GM19452 (cell line): ENCODE measurements around the gene PPP2R2D.
"Not testable (repeated sequence)": the region's sequence is repeated elsewhere in the genome, so short reads cannot be mapped to it uniquely, and the experiment has no call there.

ENCODE experiments used
- ATAC-seq: cut with Tn5 transposase; IDR thresholded peaks from one replicate; pipeline ENCODE4 v1.9.1; 2021; ENCODE audit not compliant: unreplicated experiment

PPP2R2D gene

DNA sequence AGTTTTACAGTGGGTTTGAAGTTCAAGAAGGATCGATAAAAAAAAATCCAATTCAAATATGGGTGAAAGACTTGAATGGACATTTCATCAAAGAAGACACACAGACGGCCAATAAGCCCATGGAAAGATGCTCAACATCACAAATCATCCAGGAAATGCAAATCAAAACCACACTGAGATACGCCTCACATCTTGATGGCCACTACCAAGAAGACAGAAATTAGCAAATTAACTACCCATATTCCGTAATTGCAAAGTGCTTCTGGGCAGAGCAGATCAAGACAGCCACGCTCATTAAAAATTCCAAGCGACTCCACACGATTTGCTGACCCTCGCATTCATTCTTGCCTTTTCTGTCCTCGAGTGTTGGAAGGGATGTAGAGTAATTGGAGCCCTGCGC lies 34.1 kb upstream of the PPP2R2D start:
- no peak for ATAC-seq

DNA sequence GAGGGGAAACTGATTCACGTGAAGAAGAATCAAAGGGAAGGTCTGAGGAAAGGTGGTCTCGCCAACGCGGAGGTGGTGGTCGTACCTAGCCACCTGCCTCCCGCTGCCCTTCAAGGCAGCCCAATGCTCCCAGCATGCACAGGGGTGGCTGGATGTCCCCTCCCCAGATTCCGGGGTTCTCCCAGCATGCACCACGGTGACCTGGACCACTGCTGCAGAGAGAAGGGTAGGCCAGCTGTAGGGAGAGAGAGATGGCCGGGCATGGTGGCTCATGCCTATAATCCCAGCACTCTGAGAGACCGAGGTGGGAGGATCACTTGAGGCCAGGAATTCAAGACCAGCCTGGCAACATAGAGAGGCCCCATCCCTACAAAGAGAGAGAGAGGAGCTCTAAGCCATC lies 32.4 kb upstream of the PPP2R2D start:
- no peak for ATAC-seq

DNA sequence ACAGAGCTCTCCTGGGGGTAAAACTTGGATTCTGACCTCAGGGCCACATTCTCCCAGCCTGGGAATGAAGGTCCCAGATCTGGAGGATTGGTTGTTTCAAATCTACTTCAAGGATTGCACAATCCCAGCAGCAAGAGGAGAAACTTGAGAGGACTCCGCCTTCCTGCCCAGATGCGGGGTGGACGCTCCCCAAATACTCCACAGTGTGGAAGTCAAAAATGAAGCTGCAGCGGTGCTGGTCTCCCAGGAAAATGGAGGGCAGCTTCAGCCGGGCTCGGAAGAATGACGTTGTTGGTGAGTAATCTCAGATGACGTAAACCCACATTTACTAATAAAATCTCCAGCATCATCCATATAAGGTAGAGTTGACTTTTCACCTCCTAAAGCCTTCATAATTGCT lies 31.5 kb upstream of the PPP2R2D start:
- no peak for ATAC-seq

DNA sequence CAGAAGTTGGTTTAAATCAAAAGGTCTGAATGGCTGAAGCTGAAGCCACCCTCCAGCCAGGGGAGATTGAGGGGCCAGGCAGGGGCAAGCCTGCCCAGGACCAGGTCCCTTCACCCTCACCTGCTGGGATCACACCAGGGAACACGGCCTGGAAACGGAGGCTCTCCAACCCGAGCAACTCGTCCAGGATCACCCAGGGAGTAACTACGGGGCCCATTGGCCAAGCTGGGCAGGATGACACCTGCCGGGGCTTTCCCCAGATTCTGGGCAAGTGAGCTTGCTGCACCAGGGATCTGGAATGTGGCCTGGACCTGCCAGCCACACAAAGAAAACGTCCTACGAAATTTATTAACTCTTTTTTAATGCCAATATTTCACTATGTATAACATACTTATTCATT lies 30.4 kb upstream of the PPP2R2D start:
- no peak for ATAC-seq

DNA sequence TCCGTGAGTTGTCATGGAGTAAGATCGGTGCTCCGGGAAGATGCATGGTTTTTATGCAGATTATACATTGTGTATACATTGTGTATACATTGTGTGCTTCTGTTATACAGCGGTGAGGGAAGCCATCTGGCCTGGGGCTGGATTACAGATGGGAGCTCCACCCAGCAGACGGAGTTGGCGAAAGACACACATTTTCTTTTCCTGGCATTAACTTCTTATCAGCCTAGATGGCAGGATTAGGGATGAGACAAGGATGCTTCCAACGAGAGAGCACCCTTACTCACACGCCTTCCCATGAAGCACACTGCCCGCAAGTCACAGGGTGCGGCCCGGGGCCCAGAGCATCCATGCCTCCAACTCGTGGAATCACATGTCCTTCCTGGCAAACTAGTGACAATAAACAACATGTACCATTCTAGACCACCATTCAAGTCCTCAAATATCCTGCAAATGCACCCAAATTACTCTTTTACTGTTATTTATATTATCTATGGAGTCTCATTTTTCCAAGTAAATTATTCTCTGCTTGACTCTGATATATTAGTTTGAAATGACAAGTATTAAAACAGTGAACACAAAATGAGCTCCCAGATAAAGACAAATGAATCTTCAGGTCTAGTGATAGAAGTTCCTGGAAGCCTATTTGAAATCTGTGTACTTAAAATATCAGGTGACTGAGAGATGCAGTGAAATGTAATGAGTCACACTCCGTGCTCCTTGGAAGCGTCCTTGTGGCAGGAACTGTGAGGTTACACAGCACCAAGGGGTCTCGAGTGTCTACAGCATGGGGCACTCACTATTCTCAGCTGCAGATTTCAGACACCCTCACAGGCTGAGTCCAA lies 29.8 kb upstream of the PPP2R2D start:
- no peak for ATAC-seq

DNA sequence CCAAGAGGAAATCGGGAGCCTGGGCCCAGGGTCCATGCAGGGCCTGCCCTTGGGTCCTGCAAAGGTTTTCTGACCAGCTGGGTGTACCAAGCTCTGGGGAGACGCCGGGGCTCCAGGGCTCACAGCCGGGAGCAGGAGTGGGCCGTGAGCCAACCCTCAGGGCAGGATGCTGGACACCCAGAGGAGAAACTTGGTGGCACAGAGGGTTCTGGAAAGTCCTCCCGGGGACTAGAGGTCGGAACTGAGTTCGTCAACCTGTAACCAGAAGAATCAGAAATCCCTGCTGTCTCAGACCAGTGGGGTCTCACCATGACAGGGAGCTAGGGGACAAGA lies 29.2 kb upstream of the PPP2R2D start:
- no peak for ATAC-seq

DNA sequence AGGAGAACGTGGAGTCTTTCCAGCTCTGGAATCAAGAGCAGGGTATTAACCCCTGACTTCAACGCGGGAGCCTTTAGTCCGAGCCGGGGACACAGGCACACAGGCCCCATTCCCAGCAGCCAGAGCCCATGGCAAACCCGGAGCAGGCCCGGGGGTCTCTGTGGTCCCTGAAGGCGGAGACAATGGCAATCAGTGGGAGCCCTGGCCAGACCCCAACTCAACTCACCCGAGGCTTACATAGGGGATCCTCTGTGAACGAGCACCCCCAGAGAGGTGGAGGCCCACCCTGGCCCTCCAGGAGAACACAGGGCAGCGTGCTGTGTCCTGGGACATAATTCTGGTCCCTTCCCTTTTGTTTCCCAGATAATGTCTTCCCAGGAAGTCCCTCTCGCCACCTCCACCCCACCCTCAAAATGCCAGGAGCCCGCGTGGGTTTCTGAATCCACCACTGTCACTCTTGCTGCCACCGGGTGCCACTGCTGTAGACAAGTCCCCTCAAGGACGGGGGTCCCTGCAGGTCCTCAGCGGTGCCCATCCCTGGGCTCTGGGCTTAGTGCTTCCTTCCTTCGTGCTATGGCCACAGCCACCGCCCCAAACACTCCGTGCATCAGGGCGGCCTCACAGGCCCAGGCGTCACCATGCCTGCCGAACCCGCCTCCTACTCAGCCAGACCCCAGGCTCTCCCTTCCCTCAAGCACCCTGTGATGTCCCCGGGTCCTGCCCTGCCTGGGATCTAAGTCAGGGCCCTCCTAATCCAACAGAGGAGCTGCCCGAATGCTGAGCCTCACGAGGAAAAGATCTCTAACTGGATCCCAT lies 28.6 kb upstream of the PPP2R2D start:
- ATAC-seq: no peak

DNA sequence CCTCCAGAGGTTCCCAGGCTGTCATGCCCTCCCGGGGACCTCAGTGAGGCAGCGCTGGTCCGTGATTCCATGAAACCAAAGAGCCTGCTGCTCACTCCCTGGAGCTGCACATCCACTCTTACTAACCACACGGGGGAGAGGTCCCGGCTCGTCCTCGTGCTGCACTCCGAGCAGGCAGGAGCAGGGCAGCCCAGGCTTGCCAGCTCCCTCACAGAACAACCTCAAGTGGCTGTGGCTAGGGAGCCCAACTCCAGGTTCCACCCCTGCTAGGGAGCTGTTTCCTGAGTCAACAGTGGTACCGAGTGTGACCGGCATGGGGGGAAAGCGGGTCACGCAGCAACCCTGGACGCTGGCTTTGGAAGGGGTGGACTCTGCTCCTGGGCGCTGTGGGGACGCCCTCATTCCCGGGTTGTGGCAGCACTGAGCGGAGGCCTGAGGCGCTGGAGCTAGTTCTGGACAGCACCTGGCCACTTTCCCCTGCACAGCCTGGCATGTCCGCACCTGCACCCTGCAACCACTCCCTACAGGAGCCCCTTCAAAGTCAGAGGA lies 27.9 kb upstream of the PPP2R2D start:
- ATAC-seq: no peak

DNA sequence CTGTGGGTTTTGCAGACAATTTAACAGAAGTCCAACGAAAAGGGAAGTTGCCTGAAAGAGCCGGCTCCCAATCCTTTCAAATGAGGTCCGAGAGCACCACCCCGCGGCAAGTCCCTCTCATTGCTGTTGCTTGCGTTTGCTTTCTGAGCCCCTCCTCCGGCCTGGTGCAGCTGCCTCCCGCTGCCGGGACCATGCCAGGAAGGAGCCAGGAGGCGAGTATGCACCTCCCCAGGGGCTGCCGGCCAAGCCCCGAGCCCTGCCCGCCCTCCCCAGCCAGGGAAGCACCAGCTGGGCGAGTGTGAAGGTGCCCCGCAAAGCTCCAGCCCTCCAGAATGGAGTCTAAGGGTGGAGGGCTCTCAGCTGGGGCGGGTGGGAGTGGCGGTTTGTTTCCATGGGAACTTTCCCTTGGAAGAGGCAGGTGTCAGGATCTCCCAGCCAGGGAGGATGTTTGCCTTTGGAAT lies 25.8 kb upstream of the PPP2R2D start:
- ATAC-seq: peak; percentile 79

DNA sequence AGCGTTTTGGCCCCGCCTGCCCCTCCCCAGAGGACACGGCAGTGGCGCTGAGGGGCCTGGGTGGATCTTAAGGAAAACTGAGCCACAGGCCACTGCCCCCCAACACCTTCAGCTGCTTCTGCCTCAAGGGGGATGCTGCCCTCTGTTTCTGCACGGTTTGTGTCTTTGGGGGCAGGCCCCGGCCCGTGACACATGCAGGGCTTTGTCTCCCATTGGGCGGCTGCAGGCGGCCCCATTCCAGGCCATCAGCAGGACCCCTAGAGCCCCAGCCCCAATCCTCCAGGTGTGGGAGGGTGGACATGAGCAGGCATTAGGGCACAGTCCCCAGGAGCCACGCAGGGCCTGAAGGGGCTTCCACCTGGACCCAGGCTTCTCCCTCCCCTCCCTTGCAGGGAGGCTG lies 25.3 kb upstream of the PPP2R2D start:
- no peak for ATAC-seq

DNA sequence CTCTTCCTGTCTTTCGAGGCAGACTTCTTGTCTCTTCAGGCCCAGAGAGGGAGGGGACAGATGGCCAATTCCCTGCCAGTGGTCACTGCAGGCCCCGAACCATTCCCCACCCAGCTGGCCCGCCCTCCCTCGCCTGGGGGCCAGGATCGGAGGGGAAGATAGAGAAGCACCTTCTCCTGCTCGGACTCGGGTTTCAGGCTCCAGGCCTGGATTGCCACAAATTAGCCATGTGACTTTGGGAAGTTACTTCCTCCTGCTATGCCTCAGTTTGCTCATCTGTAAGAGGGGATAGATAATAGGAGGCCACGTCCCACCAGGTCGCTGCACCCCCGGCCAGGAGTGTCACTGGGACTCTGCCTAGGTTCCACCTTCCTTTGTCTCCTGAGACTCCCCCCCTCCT lies 24.8 kb upstream of the PPP2R2D start:
- ATAC-seq: no peak

DNA sequence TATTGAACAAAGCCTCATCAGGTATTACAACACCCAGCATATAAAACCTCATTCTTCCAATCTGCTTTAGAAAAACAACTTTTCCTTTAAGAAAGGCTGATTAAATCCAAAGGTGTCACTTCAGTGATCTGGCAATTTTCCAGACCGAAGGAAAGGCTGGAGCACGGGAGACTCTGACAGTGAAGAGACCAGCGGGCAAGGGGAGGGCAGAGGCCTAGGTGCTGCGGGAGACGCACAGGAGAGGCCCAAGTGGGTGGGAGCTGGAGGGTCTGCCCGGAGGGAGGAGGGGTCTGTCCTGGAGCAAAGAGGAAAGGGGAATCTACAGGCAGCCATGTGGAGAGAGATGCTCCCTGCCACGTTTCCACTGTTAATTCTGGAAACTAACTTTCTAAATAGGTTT lies 24.3 kb upstream of the PPP2R2D start:
- ATAC-seq: no peak

DNA sequence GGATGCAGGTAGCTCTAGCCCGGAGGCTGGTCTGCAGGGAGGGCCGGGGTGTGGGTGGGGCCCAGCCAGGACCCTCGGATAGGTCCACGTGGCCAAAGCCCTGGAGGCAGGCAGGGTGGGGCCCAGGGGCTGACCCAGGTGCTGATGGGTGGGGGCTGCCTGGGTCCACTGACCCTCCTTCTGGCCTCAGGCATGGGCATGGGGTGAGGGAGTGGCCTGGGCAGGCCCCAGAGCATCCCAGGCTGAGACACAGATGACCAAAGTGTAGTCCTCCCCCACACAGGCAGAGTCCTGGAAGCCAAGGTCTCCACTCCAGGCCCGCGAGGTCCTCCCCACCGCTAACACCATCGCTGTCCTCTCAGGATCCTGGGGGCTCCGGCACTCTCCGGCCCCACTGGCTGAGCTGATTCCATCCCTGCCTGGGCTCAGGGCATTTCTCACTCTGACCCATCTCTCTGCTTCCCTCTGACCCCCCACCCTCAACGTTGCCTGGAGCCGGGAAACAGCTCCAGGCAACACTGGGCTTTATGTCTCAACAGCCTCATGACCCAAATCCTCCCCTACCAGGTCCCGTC lies 20.7 kb upstream of the PPP2R2D start:
- no peak for ATAC-seq

DNA sequence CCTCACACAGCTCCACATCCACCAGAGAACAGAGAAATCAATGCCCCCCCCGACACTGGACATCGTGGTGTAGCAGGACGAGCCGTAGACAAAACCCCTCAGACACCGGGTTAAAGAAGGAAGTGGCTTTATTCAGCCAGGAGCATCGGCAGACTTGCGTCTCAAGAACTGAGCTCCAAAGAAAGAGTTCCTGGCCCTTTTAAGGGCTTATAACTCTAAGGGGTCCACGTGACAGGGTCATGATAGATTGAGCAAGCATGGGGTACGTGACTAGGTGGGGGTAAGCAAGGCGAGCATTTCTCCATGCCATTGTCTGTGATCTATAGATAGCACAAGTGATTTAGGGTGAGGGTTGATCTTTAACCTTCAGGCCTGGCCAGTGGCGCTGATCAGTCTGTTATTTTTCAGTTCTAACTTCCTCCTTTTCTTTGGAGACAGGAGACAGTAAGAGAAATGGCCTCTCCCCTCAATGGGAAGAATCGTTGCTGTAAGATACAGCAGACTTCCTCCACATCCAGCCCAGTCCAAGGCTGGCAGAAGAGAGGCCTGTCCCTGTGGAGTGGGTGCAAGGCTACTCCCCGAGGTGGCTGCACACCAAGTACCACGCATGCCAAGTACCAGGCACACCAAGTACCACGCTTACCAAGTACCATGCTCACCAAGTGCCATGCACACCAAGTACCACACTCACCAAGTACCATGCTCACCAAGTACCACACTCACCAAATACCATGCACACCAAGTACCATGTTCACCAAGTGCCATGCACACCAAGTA lies 19.5 kb upstream of the PPP2R2D start:
- ATAC-seq: no peak

DNA sequence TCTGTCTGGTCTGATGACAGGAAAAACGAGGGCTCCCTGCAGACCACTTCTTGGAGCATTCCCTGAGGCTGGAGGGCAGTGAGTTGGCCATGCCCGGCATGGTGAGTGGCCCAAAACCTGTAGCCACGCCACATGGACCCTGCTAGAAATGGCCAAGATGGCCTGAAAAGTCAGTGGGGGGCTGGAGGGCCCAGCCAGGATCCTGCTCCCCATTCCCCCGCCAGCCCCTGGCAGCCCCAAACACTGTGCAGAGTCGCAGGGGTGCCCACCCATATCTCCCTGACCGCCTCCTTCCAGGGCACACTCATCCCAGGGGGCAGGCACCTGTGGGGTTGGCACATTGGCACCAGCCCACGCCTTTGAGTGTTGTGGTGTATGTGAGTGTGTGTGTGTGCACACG lies 18.7 kb upstream of the PPP2R2D start:
- ATAC-seq: no peak

DNA sequence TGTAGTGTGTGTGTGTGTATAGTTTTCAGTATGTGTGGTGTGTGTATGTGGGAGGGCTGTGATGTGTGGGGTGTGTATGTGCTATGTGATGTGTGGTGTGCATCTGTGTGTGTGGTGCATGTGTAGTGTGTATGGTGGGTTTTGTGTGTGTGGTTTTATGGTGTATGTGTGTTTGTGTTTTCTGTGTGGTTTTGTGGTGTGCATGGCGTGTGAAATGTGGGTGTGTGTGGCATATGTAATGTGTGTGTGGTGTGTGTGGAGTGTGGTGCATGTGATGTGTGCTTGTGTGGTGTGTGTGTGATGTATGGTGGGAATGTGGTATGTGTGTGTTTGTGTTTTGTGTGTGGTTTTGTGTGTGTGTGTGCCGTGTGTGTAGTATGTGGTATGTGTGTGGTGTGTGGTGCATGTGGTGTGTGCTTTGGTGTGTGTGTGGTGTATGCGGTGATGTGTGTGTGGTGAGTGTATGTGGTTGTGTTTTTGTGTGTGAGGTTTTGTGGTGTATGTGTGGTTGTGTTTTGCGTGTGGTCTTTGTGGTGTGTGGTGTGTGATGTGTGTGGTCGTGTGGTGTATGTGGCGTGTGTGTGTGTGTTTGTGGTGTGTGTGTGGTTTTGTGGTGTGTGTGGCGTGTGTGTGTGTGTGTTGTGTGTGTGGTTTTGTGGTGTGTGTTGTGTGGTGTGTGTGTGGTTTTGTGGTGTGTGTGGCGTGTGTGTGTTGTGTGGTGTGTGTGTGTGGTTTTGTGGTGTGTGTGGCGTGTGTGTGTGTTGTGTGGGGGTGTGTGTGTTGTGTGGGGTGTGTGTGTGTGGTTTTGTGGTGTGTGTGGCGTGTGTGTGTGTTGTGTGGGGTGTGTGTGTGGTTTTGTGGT lies 18.0 kb upstream of the PPP2R2D start:
- ATAC-seq: no peak

DNA sequence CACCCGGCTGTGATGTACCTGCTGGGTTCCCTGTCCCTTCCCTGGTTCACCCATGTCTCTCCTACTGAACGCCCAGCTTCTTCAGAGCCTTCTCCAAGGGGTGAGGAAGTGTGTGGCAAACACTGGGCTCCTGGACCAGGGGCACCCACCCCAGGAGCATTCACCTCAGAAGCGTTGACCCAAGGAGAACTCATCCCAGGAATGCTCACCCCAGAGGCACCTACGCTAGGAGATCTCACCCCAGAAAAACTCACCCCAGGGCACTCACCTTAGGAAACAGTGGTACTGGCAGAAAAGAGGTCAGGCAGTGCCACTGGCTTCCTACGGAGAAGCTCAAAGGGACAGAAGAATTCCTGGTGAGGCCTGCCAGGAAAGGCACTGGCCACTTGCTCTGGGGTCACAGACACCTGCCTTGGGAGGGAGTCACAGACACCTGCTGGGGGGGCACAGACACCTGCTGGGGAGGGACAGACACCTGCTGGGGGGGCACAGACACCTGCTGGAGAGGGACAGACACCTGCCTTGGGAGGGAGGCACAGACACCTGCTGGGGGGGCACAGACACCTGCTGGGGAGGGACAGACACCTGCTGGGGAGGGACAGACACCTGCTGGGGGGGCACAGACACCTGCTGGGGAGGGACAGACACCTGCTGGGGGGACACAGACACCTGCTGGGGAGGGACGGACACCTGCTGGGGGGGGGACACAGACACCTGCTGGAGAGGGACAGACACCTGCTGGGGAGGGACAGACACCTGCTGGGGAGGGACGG lies 17.0 kb upstream of the PPP2R2D start:
- not testable (repeated sequence) for ATAC-seq

DNA sequence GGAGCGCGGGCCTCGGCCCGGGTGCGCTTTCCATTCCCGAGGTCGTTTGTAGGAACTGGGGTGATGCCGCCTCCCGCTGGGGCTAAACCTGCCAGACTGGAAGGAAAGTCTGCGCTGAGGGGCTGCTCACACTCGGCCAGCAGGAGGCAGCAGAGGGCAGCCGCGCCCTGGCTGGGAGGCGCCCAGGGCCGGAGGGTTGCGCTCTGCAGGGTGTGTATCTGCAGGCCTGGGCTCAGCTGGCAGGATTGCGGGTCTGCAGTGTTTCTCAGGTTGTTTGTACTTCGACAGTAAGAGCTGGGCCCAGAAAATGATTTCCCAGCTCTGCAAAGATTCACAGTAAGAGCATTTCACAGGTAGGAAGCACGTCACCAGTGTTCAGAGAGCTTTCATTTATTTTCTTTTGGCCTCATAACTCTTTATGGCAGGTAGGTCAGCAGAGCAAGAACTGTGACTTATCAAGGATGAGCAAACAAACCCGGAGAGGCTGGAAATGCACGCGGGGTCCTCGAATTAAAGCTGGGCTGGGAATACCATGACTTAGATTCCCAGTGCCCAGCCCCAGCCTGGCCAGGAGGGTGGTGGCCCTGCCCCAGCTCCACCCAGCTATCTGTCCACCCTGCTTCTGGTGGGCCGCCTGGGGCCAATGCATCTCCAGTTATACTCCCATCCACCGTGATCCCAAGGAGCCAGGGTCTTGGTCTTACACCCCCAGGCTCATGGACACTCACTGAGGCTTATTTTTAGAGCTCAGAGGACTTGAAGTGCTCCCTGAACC lies 15.2 kb upstream of the PPP2R2D start:
- peak; percentile 99 for ATAC-seq

DNA sequence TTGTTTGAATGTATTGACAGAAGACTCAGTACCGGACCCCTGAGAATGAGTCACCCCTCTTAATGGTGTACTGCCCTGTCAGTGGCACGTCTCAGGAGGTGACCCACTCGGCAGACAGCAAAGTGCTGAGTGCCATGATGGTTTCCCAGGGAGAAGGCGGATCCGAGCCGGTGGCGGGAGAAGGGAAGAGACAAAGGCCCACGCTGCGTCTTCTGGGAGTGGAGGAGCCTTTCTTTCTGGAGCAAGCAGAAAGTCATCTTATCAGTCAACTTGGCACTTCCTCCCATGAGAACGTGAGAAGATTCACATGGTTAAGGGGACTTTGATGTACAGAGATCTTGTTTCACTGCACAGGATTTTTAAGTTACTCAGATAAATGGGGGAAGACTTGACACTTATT lies 14.6 kb upstream of the PPP2R2D start:
- ATAC-seq: no peak
